GM12874 (cell line): Measurements from ENCODE around the gene ZNF536.

ENCODE experiments used
- CTCF ChIP-seq: IDR thresholded peaks from 2 replicates; pipeline ENCODE4 v1.5.1; 2011; ENCODE audit warnings: low read depth, mild to moderate bottlenecking, control low read depth, low read length, moderate library complexity; ENCODE audit not compliant: insufficient read depth

Gene ZNF536

GRCh38 chr19:30577551-30578105, 205.4 kb downstream of the ZNF536 start:
- no peak for TF ChIP-seq CTCF

GRCh38 chr19:30579419-30579818, 207.2 kb downstream of the ZNF536 start:
- TF ChIP-seq CTCF: no peak

DNA sequence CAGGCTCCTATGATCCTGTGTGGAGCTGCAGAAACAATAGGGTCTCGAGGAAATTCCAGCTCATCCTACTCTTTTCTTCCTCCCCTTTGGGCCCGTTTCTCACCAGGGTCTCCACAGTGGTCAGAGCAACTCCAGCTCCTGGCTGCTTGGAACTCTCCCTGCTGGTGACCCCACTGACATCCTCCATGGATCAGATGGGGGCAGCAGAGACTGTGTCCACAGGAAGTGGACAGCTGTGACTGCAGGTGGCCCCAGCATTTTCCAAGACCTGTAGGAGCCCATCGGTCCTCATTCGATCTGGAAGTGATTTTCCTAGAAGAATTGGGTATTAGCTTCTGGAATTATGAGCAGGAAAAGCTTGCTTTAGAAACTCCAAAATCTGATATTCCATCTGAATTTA, 208.5 kb downstream of the ZNF536 start:
- TF ChIP-seq CTCF: no peak

GRCh38 chr19:30584090-30584489, 211.9 kb downstream of the ZNF536 start:
- no peak for TF ChIP-seq CTCF

DNA sequence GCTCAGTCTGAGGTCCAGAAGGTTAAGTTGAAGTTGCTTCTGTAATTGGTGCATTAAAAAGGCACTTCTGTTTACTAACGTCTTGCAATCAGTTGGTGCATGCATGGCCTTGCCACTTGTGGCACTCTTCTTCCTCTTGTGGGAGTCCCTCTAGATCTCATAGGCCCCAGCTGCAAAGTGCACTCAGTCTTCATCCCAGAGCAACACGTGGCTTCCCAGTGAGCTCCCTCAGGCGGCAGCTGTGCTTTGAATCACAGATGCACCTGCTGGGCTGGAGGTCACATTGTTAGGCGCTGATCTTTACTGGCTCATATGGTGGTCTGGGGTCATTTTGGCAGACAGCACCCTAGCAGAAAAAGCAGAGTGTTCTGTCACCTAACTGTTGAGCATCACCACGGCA, 215.7 kb downstream of the ZNF536 start:
- no peak for TF ChIP-seq CTCF

DNA sequence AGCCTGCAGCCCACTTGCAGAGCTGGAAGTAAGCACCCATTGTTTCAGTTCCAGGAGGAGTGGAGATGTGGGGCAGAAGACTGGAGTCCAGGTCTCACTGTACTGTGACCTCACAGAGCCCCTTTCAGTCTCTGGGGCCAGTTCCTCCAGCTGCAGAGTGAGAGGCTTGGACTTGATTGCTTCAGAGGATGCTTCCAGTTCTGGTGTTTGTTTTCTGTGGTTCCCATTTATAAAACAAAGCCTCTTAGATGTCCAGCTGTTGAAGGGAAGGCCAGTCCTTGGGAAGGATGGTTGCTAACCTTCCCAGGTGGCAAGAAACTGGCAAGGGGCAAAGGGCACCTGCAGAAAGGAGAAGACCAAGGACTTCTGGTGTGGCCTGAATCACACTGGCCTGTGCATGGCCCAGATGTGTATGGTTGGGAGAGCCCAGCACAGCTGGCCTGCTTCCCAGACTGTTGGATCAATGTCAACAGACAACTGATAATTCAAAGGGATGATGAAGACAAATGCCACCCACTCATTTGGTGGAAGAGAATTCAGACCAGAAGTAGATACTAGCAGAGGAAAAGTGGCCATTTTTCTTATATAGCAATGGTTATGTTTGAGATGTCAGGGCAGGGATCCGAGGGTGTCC, 218.5 kb downstream of the ZNF536 start:
- TF ChIP-seq CTCF: no peak

DNA sequence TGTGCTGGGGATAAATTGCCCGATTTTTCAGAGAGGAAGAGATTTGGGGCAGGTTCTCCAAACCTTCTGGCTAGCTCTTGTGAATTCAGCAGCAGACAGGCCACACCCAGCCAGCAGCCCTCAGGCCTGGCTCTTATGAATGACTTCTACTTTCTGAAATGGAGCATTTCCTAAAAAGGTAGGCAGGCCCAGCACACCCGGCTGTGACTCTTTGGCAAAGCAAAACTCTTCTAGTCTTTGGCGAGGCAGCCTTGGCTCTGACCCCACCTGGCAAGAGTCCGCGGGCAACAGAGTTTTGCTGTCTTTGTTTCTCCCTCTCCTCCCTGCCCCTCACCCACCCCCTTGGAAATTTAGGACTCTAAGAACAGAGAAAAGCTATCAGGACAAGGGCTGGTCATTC, 221.2 kb downstream of the ZNF536 start:
- no peak for TF ChIP-seq CTCF
